Right lobe of liver (tissue), 4 donors: ENCODE data around the gene SEMA4A.
"Not testable (repeated sequence)": the region's sequence is repeated elsewhere in the genome, so short reads cannot be mapped to it uniquely, and the experiment has no call there.

ENCODE experiments used
- POLR2A ChIP-seq: fragments of 450-650 bp; IDR thresholded peaks from one replicate; pipeline ENCODE4 v1.6.1; 2017; ENCODE audit warnings: antibody characterized with exemption, mild to moderate bottlenecking
- TF ChIP-seq, protein P1 (sequence below), 4 donors: fragments of 200-600 bp in 3 of 4; fragments of 450-650 bp in 1 of 4; IDR thresholded peaks; one replicate each; pipeline versions ENCODE4 v1.5.1 to v1.8.0; 2016 to 2022; ENCODE audit warnings: antibody characterized with exemption in 4 of 4, mild to moderate bottlenecking in 2 of 4
- donor health status: DM: no; HTN: no; CAD: no.
- donor health status: DM: no; HTN: no; CAD: no.
- donor health status: DM: no; HTN: yes; CAD: no.

- TF ChIP-seq, protein P1, sequence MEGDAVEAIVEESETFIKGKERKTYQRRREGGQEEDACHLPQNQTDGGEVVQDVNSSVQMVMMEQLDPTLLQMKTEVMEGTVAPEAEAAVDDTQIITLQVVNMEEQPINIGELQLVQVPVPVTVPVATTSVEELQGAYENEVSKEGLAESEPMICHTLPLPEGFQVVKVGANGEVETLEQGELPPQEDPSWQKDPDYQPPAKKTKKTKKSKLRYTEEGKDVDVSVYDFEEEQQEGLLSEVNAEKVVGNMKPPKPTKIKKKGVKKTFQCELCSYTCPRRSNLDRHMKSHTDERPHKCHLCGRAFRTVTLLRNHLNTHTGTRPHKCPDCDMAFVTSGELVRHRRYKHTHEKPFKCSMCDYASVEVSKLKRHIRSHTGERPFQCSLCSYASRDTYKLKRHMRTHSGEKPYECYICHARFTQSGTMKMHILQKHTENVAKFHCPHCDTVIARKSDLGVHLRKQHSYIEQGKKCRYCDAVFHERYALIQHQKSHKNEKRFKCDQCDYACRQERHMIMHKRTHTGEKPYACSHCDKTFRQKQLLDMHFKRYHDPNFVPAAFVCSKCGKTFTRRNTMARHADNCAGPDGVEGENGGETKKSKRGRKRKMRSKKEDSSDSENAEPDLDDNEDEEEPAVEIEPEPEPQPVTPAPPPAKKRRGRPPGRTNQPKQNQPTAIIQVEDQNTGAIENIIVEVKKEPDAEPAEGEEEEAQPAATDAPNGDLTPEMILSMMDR (IDR thresholded peaks at IDR 0.05), result not testable (repeated sequence)
- TF ChIP-seq POLR2A, result not testable (repeated sequence)
Measured at GRCh38 chr1:156182010-156182779, 28.8 kb downstream of the SEMA4A start.
